ENCODE data around the gene CDKAL1.

Gene CDKAL1

DNA sequence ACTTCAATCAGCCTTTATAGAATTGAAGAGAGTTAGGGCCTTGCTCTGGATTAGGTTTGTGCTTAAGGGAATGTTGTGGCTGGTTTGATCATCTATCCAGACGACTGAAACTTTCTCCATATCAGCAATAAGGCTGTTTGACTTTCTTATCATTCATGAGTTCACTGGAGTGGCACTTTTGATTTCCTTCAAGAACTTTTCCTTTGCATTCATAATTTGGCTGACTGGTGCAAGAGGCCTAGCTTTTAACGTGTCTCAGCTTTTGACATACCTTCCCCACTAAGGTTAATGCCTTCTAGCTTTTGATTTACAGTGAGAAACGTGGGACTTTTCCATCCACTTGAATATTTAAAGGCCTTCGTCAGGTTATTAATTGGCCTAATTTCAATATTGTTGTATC is 461.8 kb downstream of the CDKAL1 start:
- no peak overlapping the region for H3K9ac ChIP-seq (ENCODE audit: insufficient read length, low read depth)
- no peak for TF ChIP-seq SUZ12 (IDR thresholded peaks at IDR 0.05; ENCODE audit: extremely low read depth, insufficient read depth, insufficient read length)
- no peak for TF ChIP-seq YY1 (IDR thresholded peaks at IDR 0.05; ENCODE audit: insufficient read depth, insufficient read length)
- no peak for TF ChIP-seq ZNF274 (IDR thresholded peaks at IDR 0.05; ENCODE audit: low read depth, low read length)
- no peaks in the 10 kb centered on the region for H3K4me1 ChIP-seq (ENCODE audit: insufficient read depth, insufficient read length)
- no peaks in the 10 kb centered on the region for H3K36me3 ChIP-seq (ENCODE audit: insufficient read depth, insufficient read length, low read length)
- no peak overlapping the region for H3K4me3 ChIP-seq (ENCODE audit: insufficient read length, low read depth)
- DNase-seq (ENCODE audit: low read depth, low spot score), result no peak
- peaks cover 7% of the 10 kb centered on the region; the same call in 1 of the 2 replicates for H3K9me3 ChIP-seq (ENCODE audit: insufficient read depth, low read length)
- H3K27me3 ChIP-seq (ENCODE audit: insufficient read depth, insufficient read length), result no peaks in the 10 kb centered on the region

DNA sequence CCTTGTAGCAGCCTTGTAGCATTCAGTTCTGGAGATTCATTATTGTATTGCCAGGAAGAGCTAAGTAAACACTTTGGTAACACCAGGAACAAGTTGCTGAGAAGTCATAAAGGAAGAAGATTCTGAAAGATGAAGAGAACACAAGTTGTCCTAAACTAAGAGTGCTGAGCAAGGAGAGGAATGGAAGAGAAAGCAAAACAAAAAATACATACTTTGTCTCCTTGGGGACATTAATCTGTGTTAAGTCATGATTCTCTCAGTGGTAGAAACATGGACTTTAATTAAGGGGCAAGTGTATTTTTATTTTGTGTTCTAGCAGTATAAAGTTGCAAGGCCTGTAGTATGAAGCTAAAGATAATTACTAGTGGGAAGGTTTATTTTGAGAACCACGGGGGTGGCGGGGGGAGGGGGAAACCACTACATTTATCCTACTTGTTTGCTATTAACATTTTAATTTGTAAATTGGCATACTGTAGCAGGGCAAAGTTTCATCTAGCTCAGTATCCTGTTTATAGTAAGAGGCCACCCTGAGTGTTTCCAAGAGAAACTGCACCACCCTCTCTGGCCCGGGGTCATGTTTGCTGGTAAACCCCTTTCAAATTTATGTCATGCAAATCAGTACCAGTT is 463.0 kb downstream of the CDKAL1 start:
- Histone ChIP-seq H3K4me3 (ENCODE audit: insufficient read length, low read depth) (no peak overlapping the region), H3K36me3 (ENCODE audit: insufficient read depth, insufficient read length, low read length) (no peaks in the 10 kb centered on the region), H3K9ac (ENCODE audit: insufficient read length, low read depth) (no peak overlapping the region), H3K4me1 (ENCODE audit: insufficient read depth, insufficient read length) (no peaks in the 10 kb centered on the region), H3K9me3 (ENCODE audit: insufficient read depth, low read length) (peaks cover 7% of the 10 kb centered on the region; the same call in 1 of the 2 replicates), H3K27me3 (ENCODE audit: insufficient read depth, insufficient read length) (no peaks in the 10 kb centered on the region)
- TF ChIP-seq YY1 (IDR thresholded peaks at IDR 0.05; ENCODE audit: insufficient read depth, insufficient read length) (no peak), SUZ12 (IDR thresholded peaks at IDR 0.05; ENCODE audit: extremely low read depth, insufficient read depth, insufficient read length) (no peak), ZNF274 (IDR thresholded peaks at IDR 0.05; ENCODE audit: low read depth, low read length) (no peak)
- DNase-seq (ENCODE audit: low read depth, low spot score), result no peak

DNA sequence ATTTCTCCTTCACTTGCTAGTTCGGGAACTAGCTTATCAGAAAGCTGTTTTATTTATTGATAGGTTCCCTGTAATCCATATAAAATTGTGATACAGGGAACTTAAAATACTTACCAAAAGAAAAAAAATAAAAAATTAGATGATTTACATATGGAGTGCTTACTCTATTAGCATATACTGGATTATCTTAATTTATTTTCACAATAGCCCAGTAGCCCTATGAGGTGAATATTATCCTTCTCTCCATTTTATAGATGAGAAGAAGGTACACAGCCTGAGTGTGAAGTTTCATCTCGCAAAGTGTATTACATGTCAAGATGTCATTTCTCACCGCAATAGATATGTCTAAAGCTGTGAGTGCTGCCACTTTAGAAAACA is 463.5 kb downstream of the CDKAL1 start:
- H3K4me3 ChIP-seq (ENCODE audit: insufficient read length, low read depth), result no peak overlapping the region
- H3K9me3 ChIP-seq (ENCODE audit: insufficient read depth, low read length), result peaks cover 7% of the 10 kb centered on the region; the same call in 1 of the 2 replicates
- no peak for TF ChIP-seq ZNF274 (IDR thresholded peaks at IDR 0.05; ENCODE audit: low read depth, low read length)
- TF ChIP-seq YY1 (IDR thresholded peaks at IDR 0.05; ENCODE audit: insufficient read depth, insufficient read length), result no peak
- TF ChIP-seq SUZ12 (IDR thresholded peaks at IDR 0.05; ENCODE audit: extremely low read depth, insufficient read depth, insufficient read length), result no peak
- H3K36me3 ChIP-seq (ENCODE audit: insufficient read depth, insufficient read length, low read length), result no peaks in the 10 kb centered on the region
- no peaks in the 10 kb centered on the region for H3K27me3 ChIP-seq (ENCODE audit: insufficient read depth, insufficient read length)
- H3K4me1 ChIP-seq (ENCODE audit: insufficient read depth, insufficient read length), result no peaks in the 10 kb centered on the region
- no peak overlapping the region for H3K9ac ChIP-seq (ENCODE audit: insufficient read length, low read depth)
- no peak for DNase-seq (ENCODE audit: low read depth, low spot score)

DNA sequence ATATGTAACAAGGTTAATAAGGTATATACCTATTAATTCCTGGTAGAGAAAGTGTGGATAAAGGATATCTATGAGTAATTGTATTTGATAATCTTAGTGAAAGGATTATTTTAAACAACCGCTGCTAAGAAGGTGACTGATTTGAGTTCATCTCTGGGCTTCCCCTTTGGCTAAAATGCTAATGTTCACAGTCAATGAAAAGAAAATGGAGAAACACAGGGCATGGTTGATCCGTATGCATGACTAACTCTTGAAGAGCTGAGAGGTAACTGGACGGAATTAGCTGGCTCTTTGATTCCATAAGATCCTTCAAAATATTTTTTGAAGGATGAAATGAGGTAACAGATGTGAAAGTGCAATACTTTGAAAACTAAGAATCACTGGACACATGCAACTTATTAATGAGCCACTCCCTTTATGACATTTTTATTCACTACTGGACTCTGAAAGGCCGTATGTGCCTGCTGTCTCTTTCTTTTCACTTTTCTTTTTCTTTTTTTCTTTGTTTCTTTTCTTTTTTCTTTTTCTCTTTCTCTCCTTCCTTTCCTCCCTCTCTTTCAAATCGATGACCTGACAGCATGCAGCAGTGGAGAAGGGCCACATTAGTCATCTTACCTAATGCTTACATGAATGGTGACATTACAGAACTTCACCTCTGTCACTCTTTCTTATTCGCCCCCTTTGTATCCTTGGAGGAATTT is 464.6 kb downstream of the CDKAL1 start:
- H3K9me3 ChIP-seq (ENCODE audit: insufficient read depth, low read length), result peaks cover 7% of the 10 kb centered on the region; the same call in 1 of the 2 replicates
- no peak for DNase-seq (ENCODE audit: low read depth, low spot score)
- no peak overlapping the region for H3K9ac ChIP-seq (ENCODE audit: insufficient read length, low read depth)
- no peak overlapping the region for H3K4me3 ChIP-seq (ENCODE audit: insufficient read length, low read depth)
- no peaks in the 10 kb centered on the region for H3K4me1 ChIP-seq (ENCODE audit: insufficient read depth, insufficient read length)
- no peaks in the 10 kb centered on the region for H3K36me3 ChIP-seq (ENCODE audit: insufficient read depth, insufficient read length, low read length)
- TF ChIP-seq SUZ12 (IDR thresholded peaks at IDR 0.05; ENCODE audit: extremely low read depth, insufficient read depth, insufficient read length) (no peak), ZNF274 (IDR thresholded peaks at IDR 0.05; ENCODE audit: low read depth, low read length) (no peak), YY1 (IDR thresholded peaks at IDR 0.05; ENCODE audit: insufficient read depth, insufficient read length) (no peak)
- no peaks in the 10 kb centered on the region for H3K27me3 ChIP-seq (ENCODE audit: insufficient read depth, insufficient read length)

DNA sequence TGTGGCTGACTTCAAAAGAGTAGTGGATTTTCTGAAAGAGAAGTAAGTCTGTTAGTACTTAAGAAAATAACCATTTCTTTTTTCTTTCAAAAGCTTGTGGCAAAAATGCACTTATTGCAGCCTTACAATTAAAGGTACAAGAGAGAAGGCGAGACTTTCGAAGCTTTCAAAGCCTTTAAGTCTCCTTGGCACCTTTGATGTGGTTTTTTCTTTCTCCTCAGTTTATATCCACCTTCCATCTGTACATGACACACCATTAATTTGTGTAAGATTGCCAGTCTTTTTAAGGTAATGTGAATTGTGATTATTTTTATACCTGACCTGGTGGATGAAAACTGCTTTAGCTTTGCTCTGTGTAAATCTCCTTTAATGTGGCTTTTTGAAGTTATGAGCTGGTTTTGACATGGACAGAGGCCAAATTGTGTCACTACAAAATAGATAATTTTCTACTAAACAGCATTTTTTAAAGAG is 466.1 kb downstream of the CDKAL1 start:
- no peak for TF ChIP-seq SUZ12 (IDR thresholded peaks at IDR 0.05; ENCODE audit: extremely low read depth, insufficient read depth, insufficient read length)
- TF ChIP-seq YY1 (IDR thresholded peaks at IDR 0.05; ENCODE audit: insufficient read depth, insufficient read length), result no peak
- no peak for TF ChIP-seq ZNF274 (IDR thresholded peaks at IDR 0.05; ENCODE audit: low read depth, low read length)
- H3K4me1 ChIP-seq (ENCODE audit: insufficient read depth, insufficient read length), result no peaks in the 10 kb centered on the region

DNA sequence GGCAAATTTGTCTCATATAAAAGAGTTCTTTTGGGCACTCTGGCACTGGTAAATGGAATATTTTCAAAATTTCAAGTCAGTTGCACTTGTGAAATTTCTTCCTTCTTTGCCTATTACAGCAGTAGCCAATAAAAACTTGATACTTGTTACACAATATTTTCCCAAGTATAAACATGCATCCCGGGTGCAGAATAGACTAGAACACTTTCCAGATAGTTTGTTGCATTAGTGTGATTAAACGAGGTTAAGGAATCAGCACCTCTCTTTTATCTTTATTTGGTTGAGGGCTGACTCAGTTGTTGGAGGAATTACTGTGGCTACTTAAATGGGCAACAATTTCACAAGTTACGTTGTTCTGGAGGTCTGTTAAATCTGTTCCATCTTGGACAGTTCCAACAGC is 467.5 kb downstream of the CDKAL1 start:
- no peak for DNase-seq (ENCODE audit: low read depth, low spot score)
- Histone ChIP-seq H3K9me3 (ENCODE audit: insufficient read depth, low read length) (no peaks in the 10 kb centered on the region), H3K4me3 (ENCODE audit: insufficient read length, low read depth) (no peak overlapping the region), H3K27me3 (ENCODE audit: insufficient read depth, insufficient read length) (no peaks in the 10 kb centered on the region), H3K9ac (ENCODE audit: insufficient read length, low read depth) (no peak overlapping the region), H3K4me1 (ENCODE audit: insufficient read depth, insufficient read length) (no peaks in the 10 kb centered on the region), H3K36me3 (ENCODE audit: insufficient read depth, insufficient read length, low read length) (no peaks in the 10 kb centered on the region)
- TF ChIP-seq YY1 (IDR thresholded peaks at IDR 0.05; ENCODE audit: insufficient read depth, insufficient read length), result no peak
- no peak for TF ChIP-seq ZNF274 (IDR thresholded peaks at IDR 0.05; ENCODE audit: low read depth, low read length)
- TF ChIP-seq SUZ12 (IDR thresholded peaks at IDR 0.05; ENCODE audit: extremely low read depth, insufficient read depth, insufficient read length), result no peak

More for the DNA sequence above, 466.1 kb downstream of the CDKAL1 start:
- no peak for DNase-seq (ENCODE audit: low read depth, low spot score)
- Histone ChIP-seq H3K4me3 (ENCODE audit: insufficient read length, low read depth) (no peak overlapping the region), H3K36me3 (ENCODE audit: insufficient read depth, insufficient read length, low read length) (no peaks in the 10 kb centered on the region), H3K9ac (ENCODE audit: insufficient read length, low read depth) (no peak overlapping the region), H3K9me3 (ENCODE audit: insufficient read depth, low read length) (peaks cover 4% of the 10 kb centered on the region; the same call in 1 of the 2 replicates), H3K27me3 (ENCODE audit: insufficient read depth, insufficient read length) (no peaks in the 10 kb centered on the region)

DNA sequence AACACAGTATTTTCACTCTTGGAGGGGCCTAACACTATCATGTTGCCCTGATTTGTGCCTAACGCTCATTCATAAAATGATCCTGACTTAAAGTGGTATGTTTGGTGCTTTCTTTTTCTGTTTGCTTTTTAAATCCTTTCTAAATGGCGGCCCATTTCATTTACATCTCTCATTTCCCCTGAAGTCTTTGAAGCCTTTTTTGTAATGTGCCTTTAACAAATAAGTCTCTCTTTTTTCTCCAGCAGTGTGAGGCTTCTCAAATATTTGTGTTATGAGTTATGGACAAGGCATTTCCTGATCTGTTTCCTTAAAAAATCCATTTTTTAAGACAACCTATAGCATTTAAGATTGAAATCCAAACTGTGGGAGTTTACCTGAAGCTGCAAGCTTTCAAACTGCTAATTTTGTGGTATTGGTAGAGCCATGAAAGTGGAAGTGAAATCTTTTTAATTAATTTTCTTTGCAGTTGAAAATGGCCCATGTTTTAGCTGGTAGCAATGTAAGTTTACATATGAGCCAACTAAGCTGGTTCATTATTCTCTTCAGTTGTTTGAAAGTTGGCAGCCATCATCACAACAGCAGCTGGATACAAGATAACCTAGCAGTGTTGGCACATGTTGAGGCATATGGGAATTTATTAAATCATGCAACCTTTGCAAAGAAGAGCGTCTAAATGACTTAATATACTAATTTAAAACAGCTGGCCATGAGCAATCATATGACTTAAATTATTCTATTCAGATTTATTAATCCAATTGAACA is 469.7 kb downstream of the CDKAL1 start:
- Histone ChIP-seq H3K9me3 (ENCODE audit: insufficient read depth, low read length) (no peaks in the 10 kb centered on the region), H3K9ac (ENCODE audit: insufficient read length, low read depth) (no peak overlapping the region), H3K27me3 (ENCODE audit: insufficient read depth, insufficient read length) (no peaks in the 10 kb centered on the region), H3K4me1 (ENCODE audit: insufficient read depth, insufficient read length) (no peaks in the 10 kb centered on the region), H3K4me3 (ENCODE audit: insufficient read length, low read depth) (no peak overlapping the region), H3K36me3 (ENCODE audit: insufficient read depth, insufficient read length, low read length) (no peaks in the 10 kb centered on the region)
- no peak for DNase-seq (ENCODE audit: low read depth, low spot score)
- TF ChIP-seq SUZ12 (IDR thresholded peaks at IDR 0.05; ENCODE audit: extremely low read depth, insufficient read depth, insufficient read length), result no peak
- no peak for TF ChIP-seq ZNF274 (IDR thresholded peaks at IDR 0.05; ENCODE audit: low read depth, low read length)
- TF ChIP-seq YY1 (IDR thresholded peaks at IDR 0.05; ENCODE audit: insufficient read depth, insufficient read length), result no peak
